GM12892 (cell line): ENCODE measurements around the gene CARMIL1.

ENCODE experiments used
- POLR2A ChIP-seq: IDR thresholded peaks from 2 replicates; pipeline ENCODE4 v1.6.1; 2011; ENCODE audit warnings: low read depth, low read length, control low read depth
- POLR2AphosphoS5 ChIP-seq: IDR thresholded peaks from 2 replicates; pipeline ENCODE4 v1.6.1; 2011; ENCODE audit warnings: low read depth, low read length, control low read depth
- TAF1 ChIP-seq: IDR thresholded peaks from 2 replicates; pipeline ENCODE4 v1.6.1; 2011; ENCODE audit warnings: low read depth, mild to moderate bottlenecking, control low read depth, low read length, borderline replicate concordance

GRCh38 chr6:25309886-25310285, 30.7 kb downstream of the CARMIL1 start:
- TF ChIP-seq POLR2A (no peak), POLR2AphosphoS5 (no peak), TAF1 (no peak)
